Right ventricle myocardium superior (tissue), 1 donor: ENCODE data around the gene ERGIC1. TPM values are rescaled to one million over a fixed set of nuclear protein-coding genes. Genes with fewer than 3 reads are reported as not detected.
A peak's percentile ranks its signal among the peaks of the same experiment; 100 is the strongest.
"Not testable (repeated sequence)": the region's sequence is repeated elsewhere in the genome, so short reads cannot be mapped to it uniquely, and the experiment has no call there.

Experiments used
- ATAC-seq: fragments of 200-7000 bp; cut with Tn5 transposase; one replicate; pipeline ENCODE4 v1.9.1; 2020; ENCODE audit warnings: mild to moderate bottlenecking; ENCODE audit not compliant: poor library complexity
- DNase-seq: peaks from one replicate; pipeline ENCODE4 v3.0.0-alpha.2; 2020
- intact Hi-C: fragments of 100-400 bp; cut with DNase I; formaldehyde crosslinking; loops from one replicate; pipeline ENCODE4 v1.11.2; 2022
- long read RNA-seq: library from polyadenylated mRNA; unstranded; transcript quantifications from one replicate; pipeline ENCODE4 v2.0.0, GENCODE V29; 2021
- total RNA-seq: library from RNA; stranded (reverse); fragmentation: NEBNext Ultra II Directional; extraction: Animal tissue kit (Norgen Biotek cat#: 25700); gene quantifications from one replicate; pipeline ENCODE4 v1.2.1, GENCODE V29; 2021
- donor health status: DM: no; HTN: yes; CAD: no; lungs with severe emphysema.

Gene ERGIC1, protein sequence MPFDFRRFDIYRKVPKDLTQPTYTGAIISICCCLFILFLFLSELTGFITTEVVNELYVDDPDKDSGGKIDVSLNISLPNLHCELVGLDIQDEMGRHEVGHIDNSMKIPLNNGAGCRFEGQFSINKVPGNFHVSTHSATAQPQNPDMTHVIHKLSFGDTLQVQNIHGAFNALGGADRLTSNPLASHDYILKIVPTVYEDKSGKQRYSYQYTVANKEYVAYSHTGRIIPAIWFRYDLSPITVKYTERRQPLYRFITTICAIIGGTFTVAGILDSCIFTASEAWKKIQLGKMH
- total RNA-seq: 75.5 TPM
- long read RNA-seq, transcript ERGIC1-202 (10 exons, 2,881 nt): major isoform, 11 of 15 reads
- long read RNA-seq, partial matches to known transcripts: 3 of 15 reads
- long read RNA-seq, other reads (novel, unspliced or antisense): 1 of 15 reads

DNA sequence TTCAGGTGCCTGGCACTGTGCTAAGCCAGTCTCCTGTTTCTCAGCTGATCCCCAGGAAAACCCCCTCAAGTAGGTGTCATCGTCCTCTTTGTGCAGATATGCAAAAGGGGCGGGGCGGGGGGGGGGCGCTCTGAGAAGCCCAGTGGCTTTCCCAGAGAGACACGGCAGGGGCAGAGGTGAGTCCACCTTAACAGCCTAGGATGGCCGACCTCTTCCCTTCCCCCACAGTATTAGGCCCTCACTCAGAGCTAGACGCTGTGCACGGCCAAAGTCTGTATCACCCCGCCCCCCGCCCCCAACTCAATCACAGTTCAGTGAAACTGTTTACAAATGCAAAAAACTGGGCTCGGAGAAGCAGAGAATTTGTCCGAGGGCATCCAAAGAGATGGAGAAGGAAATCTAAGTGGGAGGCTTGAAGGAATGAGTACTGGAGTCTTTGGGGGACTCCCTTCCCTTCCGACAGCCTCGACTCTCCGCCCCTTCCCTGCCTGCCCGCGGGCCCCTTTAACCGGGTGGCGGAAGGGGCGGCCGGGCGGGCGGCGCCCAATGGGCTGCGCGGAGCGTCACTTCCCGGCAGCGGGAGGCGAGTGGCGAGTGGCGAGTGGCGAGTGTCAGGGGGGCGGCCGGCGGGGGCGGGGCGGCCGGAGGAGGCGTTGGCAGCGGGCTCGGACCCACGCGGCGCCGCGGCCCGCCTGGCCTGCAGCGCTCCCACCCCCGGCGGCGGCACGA is at the start of gene ERGIC1:
TSS of gene ERGIC1 (plus strand) at position 566 of the 729 bp plus-strand sequence. CDS start at position 729, 163 bp downstream.
- DNase-seq: peak; percentile 93
- intact Hi-C loops: loop anchor here (10.0 kb wide), 2 partner anchors 119 to 289 kb away; no protein-coding TSS in a partner anchor
- ATAC-seq: peak; percentile 94

DNA sequence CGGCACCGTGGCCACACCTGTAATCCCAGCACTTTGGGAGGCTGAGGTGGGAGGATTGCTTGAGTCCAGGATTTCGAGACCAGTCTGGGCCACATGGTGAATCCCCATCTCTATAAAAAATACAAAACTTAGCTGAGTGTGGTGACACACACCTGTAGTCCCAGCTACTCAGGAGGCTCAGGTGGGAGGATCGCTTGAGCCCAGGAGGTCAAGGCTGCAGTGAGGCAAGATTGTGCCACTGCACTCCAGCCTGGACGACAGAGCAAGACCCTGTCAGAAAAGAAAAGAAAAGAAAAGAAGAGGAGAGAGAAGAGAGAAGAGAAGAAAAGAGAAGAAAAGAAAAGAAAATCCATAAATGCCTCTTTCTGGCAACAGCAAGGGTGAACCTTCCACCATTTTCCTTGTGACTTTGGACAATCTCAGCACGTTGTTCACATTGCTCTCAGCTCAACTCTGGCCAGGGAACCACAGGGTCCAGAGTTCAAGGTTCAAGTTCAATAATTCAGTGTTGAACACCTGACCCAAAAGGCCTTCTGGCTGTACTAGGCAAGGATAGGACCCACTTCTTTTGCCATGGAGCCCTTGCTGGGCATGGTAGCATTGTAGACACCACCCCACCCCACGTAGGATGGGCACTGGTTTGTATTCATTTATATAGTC is 48.5 kb upstream of the ERGIC1 start:
- no peak for ATAC-seq
- intact Hi-C loops: no loop called here
- no peak for DNase-seq

DNA sequence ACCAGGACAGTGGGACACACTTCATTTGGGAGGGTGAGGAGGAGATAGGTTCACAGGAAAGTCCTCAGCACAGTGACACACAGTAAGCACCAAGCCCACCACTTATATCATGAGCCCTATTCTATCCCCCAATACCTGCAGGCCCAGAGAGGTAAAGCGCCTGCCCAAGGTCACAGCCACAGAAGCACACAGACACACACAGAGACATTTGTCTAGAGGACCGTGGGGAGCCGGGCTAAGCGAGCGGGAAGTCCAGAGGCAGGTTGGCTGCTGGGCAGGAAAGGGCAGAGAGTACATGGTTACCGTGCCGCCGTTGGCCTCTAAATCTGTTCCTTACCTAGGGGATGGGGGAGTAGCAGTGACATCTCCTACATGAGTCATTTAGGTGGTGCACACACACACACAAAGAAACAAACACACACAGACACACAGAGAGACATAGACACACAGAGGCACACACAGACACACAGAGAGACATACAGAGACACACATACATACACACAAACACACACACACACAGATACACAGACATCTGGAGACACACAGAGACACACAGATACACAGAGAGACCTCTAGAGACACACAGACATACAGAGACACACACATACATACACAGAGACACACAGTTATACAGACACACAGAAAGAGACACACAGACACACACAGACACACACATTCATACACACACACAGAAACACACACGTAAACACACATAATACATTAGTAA is 47.2 kb upstream of the ERGIC1 start:
- DNase-seq (peak; percentile 31), ATAC-seq (no peak)
- intact Hi-C loops: no loop called here

DNA sequence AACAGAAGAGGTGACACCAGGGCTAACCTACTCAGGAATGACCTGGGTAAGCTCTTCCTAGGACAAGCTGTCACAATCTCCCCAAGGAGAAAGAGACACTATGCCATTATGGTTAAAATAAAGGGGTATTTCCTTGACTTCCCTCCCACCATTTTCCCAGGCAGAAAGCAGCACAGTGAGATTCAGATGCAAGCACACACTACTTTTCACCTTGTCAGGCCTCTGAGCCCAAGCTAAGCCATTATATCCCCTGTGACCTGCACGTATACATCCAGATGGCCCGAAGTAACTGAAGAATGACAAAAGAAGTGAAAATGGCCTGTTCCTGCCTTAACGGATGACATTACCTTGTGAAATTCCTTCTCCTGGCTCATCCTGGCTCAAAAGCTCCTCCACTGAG is 46.5 kb upstream of the ERGIC1 start:
- ATAC-seq, DNase-seq, intact Hi-C loops: not testable (repeated sequence)

DNA sequence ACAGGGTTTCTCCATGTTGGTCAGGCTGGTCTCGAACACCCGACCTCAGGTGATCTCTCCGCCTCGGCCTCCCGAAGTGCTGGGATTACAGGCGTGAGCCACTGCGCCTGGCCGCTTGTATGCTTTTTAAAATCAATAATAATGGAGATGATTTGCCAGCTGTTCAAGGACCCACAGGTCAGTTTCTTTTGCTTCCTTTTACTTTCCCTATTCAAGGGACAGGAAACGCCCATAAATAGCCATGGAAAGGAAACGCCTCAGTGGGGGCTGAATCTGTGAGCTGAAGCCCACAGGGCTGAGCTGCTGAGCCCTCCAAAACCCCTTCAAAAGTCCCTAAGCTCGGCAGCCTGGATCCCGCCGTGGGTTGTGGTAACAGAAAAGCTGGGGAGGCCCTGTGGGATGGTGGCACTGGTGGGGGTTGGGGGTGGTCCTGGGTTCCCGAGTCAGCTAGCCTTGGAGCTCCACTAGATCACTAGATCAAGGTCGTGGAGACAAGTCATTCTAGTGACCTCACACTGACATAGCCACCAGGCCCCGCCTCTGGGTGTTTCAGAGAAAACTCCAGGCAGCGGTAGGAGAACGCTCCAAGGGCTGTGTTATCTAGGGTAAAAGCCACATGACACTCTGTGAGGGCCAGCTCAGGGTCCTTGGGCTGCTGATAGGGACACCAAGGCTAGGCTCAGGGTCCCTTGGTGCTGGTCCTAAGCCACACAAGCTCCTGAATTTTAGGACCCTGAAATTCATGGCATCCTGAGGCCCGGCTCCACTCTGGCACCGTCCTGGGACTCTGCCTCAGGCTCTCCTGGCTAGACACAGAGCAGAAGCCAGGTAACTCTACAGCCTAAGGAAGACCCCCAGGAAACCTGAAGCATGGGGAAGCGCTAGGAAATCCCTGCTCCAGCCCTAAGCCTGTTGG is 45.0 kb upstream of the ERGIC1 start:
- ATAC-seq: peak; percentile 77
- peak; percentile 70 for DNase-seq
- intact Hi-C loops: no loop called here

DNA sequence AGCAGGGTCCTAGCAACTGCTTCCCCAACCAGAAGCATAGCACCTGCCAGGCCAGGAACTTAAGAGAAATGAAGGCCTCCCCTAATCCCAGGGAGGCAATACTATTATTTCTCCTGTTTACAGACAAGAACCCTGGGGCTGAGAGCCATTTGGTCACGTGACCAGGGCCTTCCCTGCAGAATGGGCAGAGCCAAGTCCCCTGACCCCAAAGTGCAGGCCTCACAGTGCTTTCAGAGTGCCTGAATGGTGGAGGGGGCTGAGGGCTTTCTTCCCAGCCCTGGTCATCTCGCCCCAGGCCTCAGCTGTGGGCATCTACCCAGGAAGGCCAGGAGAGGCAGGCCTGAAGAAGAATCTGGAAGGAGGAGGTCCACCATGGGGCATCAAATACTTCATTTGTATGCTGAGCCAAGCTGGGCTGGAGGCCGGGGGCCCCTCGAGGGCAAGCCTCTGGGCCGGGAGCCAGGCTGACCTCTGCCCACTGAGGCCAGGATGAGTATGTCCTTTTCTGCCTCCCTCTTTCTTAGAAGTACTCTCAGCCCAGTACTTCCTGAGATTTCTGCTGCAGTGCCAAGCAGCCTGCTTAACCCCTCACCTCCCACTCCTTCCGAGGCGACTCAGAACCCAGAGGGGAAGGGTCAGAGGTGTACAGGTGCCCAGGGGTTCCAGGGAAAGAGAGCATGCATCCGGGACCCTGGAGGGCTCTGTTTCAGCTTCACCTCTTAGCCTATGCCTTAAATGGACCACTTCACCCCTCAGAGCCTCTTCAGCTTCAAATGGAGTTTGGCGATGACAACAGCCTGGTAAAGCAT is 44.2 kb upstream of the ERGIC1 start:
- DNase-seq: peak; percentile 58
- intact Hi-C loops: no loop called here
- peak; percentile 16 for ATAC-seq

DNA sequence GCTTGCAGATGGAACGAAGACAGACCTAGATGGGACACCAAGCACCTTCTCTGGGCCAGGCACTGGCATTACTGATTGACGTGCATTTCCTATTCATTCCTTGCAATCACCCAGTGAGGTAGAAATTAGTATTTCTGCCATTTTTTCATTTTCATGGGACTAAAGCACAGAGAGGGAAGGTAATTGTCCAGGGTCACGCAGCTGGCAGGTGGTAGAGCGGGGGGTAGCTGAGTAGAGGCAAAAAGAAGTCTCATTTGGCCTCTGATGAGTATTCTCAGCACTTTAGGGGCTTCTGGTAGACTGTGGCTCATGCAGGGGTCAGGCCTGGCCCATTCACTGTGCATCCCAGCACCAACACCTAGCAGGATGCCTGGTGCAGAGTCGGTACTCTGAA is 43.6 kb upstream of the ERGIC1 start:
- intact Hi-C loops: no loop called here
- ATAC-seq: no peak
- DNase-seq: no peak

DNA sequence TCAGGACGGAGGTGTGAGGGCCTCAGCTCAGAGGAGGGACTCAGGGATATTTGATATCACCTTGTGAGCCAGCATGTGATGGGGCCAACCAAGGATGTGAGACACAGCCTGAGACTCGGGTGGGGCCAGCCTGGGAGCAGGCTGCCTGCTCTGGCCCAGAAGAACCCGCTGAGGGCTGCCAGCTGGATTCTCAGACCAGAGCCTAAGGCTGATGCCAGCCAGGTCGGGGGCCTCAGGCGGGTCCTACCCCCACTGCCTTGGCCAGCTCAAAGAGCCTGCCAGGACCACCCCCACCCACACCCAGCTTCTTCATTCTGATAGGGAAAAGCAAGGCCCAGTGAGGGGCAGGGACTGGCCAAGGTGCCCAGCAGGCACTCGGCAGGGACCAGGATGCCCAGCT is 42.8 kb upstream of the ERGIC1 start:
- DNase-seq (no peak), ATAC-seq (no peak)
- intact Hi-C loops: no loop called here

DNA sequence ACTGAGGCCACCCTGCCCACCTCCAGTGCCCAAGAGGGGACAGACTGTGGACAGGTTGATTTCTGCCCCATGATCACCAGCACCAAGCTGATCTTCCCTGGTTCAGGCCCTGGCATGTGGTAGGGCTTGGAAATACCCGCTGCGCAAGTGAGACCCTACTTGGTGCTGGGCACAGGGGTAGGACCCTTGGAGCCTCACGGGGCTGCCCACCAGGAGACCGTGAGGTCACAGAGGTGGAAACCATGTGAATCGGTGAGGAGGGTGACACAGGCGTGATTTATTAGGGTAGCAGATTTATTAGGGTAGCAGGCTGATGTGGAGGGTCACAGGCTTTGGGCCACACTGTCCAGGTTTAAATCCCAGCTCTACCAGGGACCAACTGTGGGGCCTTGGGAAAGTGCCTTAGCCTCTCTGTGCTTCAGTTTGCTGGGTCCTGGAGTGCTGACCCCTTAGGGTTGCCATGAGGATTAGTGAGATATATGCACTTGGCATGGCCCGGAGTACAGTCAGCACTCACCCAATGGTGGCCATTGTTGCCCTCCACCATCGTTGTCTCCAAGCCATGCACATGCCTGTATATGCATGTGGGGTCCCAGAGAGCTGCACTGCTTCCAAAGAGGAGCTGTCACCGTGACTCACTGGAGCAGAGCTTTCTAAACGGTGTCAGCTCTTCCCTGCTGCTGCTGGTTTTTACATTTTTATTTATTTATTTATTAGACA is 42.2 kb upstream of the ERGIC1 start:
- ATAC-seq: no peak
- intact Hi-C loops: no loop called here
- no peak for DNase-seq

DNA sequence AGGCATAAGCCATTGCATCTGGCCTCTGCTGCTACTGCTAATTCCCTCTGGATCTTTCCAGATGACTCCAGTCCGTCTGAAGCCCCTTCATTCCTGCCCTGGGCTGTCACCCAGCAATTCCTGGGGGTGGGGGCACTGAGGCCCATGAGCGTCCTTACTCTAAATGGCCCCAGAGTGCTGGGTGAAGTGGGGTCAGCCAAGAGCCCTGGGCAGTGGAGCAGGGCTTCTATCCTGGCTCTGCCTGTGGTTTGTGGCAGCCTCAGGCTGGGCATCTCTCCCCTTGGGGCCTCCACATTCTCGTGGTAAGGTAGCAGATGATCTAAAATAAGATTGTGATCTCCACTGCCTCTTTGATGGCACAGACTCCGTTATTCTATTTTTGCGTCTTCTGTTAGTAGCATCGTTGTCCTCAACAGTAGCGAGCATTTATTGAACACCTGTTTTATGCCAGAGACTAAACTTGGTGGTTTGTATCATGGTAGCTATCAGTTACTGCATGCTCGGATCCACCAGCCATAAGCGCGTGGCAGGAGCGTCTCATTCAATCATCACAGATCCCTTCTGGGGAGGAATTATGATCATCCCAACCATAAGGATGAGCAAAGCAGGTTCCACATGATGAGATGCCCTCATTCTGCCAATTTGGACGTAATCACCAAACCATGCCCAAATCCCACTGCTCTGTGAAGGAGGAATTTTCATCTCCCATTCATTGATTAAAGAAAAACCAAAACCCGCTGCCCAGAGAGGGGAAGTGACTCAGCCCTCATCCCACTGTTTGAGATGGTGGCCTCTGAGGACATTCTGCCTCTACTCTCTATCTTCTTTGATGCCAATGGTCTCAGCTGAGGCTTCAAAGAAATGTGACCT is 41.1 kb upstream of the ERGIC1 start:
- ATAC-seq (no peak), DNase-seq (no peak)
- intact Hi-C loops: no loop called here

DNA sequence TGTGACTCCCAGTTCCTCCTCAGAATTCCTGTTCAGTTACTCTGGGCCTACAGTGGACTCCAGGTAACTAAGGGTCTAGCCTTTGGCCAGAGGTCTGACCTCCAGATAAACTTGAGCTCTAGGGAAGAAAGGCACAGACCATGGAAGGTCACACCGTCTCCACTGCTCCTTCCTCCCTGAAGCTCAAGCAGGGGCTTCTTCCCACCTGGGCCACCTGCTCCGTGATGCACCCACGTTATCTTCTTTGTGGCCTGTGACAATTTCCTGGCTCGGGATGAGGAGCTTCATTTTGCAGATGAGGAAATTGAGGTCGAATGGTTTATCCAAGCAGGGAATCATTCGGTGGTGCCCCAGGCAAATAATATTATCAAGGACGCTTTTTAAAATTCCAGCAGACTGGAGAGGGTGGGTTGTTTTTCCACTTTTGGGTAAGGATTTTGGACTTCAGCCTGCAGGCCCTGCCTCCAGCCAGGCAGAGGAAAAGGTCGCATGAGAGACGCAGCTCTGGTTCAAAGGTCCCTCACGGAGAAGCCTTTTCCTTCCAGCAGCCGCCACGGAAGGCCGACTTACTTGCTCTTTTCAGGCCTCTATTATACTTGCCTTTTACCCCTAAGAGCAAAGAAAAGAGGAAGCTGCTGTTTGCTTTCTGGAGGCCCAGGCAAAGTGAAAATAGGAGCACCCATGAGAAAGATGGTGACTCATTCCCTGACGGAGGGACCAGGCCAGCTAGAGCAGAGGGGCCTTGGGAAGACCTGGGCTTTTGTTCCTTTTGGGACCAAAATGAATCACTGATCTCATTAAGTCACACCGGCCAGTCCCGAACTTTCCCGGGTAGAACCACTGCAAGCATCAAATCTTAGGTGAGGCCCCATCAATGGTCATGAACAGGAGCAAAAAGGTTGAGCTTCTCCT is 40.2 kb upstream of the ERGIC1 start:
- intact Hi-C loops: no loop called here
- DNase-seq: peak; percentile 50
- no peak for ATAC-seq

DNA sequence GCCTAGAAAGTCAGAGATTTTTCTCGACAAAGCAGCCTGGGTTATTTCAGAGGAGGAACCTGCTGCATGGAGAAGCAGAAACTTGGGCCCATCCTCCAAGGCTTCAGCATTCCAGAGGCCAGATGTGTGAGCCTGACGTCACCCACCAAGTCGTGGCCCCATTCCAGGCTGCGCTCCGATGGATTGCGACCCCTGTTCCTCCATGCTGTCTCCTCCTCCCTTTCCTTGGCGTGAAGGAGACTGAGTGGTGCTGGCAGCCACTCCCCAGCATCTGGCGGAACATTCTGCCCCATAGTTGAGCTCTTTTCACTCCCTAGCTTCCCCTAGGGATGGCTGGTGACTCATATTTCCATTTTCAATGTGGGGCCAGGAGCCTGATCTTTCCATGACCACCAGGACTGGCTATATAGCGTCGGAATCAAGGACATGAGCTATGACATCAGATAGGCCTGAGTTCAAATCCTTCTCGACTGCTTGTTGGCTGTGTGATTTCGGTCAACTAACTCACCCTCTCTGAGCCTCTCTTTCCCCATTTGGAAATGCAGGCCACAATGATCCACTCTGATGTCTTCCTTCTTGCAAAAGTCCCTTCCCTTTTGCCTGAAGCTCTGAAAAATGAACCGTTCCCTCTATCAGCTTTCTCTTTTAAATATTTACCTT is 38.6 kb upstream of the ERGIC1 start:
- peak; percentile 94 for ATAC-seq
- intact Hi-C loops: no loop called here

DNA sequence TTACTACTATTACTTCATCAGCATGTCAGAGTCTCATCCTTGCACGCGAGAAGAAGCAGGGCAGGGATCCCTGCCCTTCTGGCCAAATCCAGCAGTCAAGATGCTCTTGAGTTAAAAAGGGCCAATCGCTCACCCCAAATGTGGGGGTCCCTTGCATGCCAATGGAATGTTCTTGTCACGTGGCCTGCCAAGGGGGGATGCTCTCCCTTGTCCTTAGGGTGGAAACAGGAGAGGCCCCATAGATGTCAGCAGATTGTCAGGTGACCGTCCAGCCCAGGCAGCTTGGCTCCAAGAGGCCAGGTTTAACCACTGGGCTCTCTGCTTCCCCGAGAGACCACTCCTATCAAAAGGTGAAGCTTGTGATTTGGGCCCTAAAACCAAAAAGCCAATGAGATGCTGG is 37.7 kb upstream of the ERGIC1 start:
- intact Hi-C loops: no loop called here
- DNase-seq (no peak), ATAC-seq (no peak)

More for the DNA sequence above, 38.6 kb upstream of the ERGIC1 start:
- peak; percentile 96 for DNase-seq

DNA sequence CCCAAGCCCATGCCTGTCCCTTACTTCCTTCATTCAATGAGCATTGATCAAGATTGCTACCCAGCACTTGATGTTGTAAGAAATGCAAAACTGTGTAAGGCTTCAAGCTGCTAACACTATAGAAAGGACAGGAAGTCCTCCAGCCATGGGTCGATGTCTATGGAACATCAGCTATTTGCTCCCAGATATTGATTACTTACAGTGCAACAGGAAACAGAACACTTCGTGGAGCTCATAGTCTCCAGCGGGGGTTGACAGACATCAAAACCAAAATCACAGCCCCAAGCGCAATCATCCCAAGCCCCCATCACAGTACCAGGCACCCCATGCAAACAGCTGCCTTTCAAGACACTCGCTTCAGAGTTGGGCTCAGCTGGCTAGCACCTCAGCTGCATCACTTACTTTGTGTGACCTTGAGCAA is 36.3 kb upstream of the ERGIC1 start:
- ATAC-seq (no peak), DNase-seq (no peak)
- intact Hi-C loops: no loop called here
